Activated CD8-positive, alpha-beta memory T cell treated with anti-CD3 and anti-CD28 coated beads, Interleukin-2, amount 50 U/mL, for 24 hours (primary cell): Measurements from ENCODE around the gene SORL1-AS1.

Source experiments
- DNase-seq: peaks from one replicate; pipeline ENCODE4 v3.0.0-alpha.2; 2020; ENCODE audit errors: extremely low read depth

SORL1-AS1 gene

DNA sequence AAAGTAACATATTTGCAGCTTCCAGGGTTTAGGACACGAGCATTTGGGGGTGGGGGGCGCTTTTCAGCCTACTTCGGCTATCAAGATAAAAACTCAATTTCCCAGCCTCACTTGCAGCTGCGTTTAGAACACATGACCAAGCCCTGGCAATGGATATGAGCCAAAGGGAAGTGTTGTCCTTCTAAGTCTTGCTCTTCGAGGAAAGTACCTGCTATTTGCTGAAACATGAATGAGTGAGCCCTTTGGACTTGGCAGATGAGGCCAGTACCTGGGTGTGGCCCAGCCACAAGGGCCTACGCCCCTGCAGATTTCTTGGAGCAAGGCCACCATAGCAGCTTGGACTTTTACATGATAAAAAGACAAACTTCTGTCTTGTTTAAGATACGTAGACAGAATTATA, 60.9 kb downstream of the SORL1-AS1 start:
- DNase-seq, result no peak

DNA sequence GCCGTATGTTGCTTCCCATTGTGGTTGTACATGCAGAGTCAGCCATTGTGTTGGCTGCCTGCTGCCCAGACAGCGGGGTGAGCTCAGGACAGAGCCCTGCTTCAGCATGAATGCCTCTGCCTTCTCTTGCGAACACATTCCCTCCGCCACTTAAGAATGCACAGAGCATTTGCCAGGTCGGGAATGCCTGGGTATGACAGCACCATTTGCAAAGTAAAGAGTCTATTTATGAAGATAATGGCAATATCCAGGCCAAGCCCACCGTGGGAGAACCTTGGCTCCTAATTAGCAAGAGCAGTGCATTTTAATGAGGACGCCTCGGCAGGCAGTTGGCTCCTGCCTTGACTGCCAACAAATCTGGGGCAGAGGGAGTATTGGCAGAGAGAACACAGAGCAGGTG, 63.1 kb downstream of the SORL1-AS1 start:
- no peak for DNase-seq
